Small intestine (tissue), 7 donors: Measurements from ENCODE around the gene ZBTB45. TPM values are rescaled to one million over a fixed set of nuclear protein-coding genes. Genes with fewer than 3 reads are reported as not detected.

Source experiments
- DNase-seq, 2 donors: peaks; one replicate each; pipeline versions ENCODE4 v3.0.0 to v3.0.0-alpha.2; 2013
- FAIRE-seq: peaks from 2 replicates; lab custom pipeline; 2012; peaks lifted over from hg19 to GRCh38; lab: Jason Lieb, UNC
- H3K27ac ChIP-seq, 3 donors: one replicate each; pipeline ENCODE4 v1.5.1; 2013; ENCODE audit warnings: low read length in 2 of 3, mild to moderate bottlenecking in 2 of 3, control low read depth in 1 of 3, inconsistent platforms in 1 of 3, low read depth in 1 of 3, moderate library complexity in 1 of 3
- H3K27me3 ChIP-seq, 3 donors: one replicate each; pipeline ENCODE4 v1.6.1; 2013; ENCODE audit warnings: low read length in 3 of 3, inconsistent platforms in 1 of 3; ENCODE audit not compliant: control insufficient read depth in 3 of 3, insufficient read depth in 3 of 3
- H3K36me3 ChIP-seq, 3 donors: one replicate each; pipeline ENCODE4 v1.6.1; 2013; ENCODE audit warnings: low read length in 3 of 3, inconsistent platforms in 1 of 3, low read depth in 1 of 3, mild to moderate bottlenecking in 1 of 3, moderate library complexity in 1 of 3; ENCODE audit not compliant: control insufficient read depth in 3 of 3, insufficient read depth in 2 of 3
- H3K4me1 ChIP-seq, 3 donors: one replicate each; pipeline ENCODE4 v1.6.1; 2013; ENCODE audit warnings: low read length in 2 of 3, inconsistent platforms in 1 of 3, low read depth in 1 of 3, mild to moderate bottlenecking in 1 of 3, moderate library complexity in 1 of 3; ENCODE audit not compliant: control insufficient read depth in 3 of 3, insufficient read depth in 2 of 3
- H3K4me3 ChIP-seq, 3 donors: one replicate each; pipeline ENCODE4 v1.5.1; 2013; ENCODE audit warnings: low read length in 3 of 3, control low read depth in 1 of 3, inconsistent platforms in 1 of 3, low read depth in 1 of 3, mild to moderate bottlenecking in 1 of 3, moderate library complexity in 1 of 3
- H3K9me3 ChIP-seq, 2 donors: one replicate each; pipeline ENCODE4 v1.6.1; 2013; ENCODE audit warnings: low read depth in 1 of 2, low read length in 1 of 2; ENCODE audit not compliant: control insufficient read depth in 2 of 2, insufficient read depth in 1 of 2
- WGBS, 3 donors: extraction: QIAGEN DNeasy Blood & Tissue Kit; methylation state at CpG; one replicate each; pipeline ENCODE4 v1.1.7; 2013; 5-methylcytosine and 5-hydroxymethylcytosine counted together
- polyA plus RNA-seq, 4 donors: library from polyadenylated mRNA; stranded (reverse) in 3 of 4; unstranded in 1 of 4; fragments of 200-250 nt in 3 of 4; fragments of 120-200 nt in 1 of 4; gene quantifications; one replicate each; pipeline versions ENCODE4 v1.2.1 to v1.2.3, GENCODE V29; 2013
- donor health status: healthy with polysubstance abuse.
- donor health status: control.
- donor health status: control.
- donor health status: Bipolar disorder and iron deficiency.
- donor health status: healthy.

ZBTB45 gene
- polyA plus RNA-seq, 4 donors, result 4.7 to 11.4 (median 6.9) TPM

- DNase-seq (no peak), FAIRE-seq (no peak)
- no peak overlapping the region for H3K27ac ChIP-seq
- peaks cover 0 to 52% (median 0%) of the 10 kb centered on the region in 3 donors for H3K36me3 ChIP-seq
- WGBS, 3 donors, result 89 to 94% (median 92%) methylated on average over 24 to 28 of the region's 28 CpGs
- H3K4me1 ChIP-seq, result peaks cover 4 to 8% (median 5%) of the 10 kb centered on the region in 3 donors
- no peaks in the 10 kb centered on the region for H3K27me3 ChIP-seq
- H3K9me3 ChIP-seq, result no peaks in the 10 kb centered on the region
- H3K4me3 ChIP-seq, result no peak overlapping the region
Measured at GRCh38 chr19:58479736-58480480, 39.7 kb downstream of the ZBTB45 start.

GRCh38 chr19:58479303-58479702 is 40.3 kb downstream of the ZBTB45 start:
- no peak overlapping the region for H3K27ac ChIP-seq
- FAIRE-seq (no peak), DNase-seq (no peak)
- H3K36me3 ChIP-seq, result peaks cover 0 to 52% (median 0%) of the 10 kb centered on the region in 3 donors
- H3K4me1 ChIP-seq, result peaks cover 4 to 8% (median 6%) of the 10 kb centered on the region in 3 donors
- H3K27me3 ChIP-seq, result no peaks in the 10 kb centered on the region
- WGBS, 3 donors, result 85 to 93% (median 90%) methylated on average over 6 to 7 of the region's 7 CpGs
- no peak overlapping the region for H3K4me3 ChIP-seq
- no peaks in the 10 kb centered on the region for H3K9me3 ChIP-seq

GRCh38 chr19:58477871-58478270 is 41.7 kb downstream of the ZBTB45 start:
- FAIRE-seq, result no peak
- 89 to 100% (median 96%) methylated on average over 1 of the region's 1 CpG for WGBS, 3 donors
- H3K4me3 ChIP-seq, result no peak overlapping the region
- no peaks in the 10 kb centered on the region for H3K9me3 ChIP-seq
- no peak overlapping the region for H3K27ac ChIP-seq
- H3K4me1 ChIP-seq, result peaks cover 4 to 8% (median 6%) of the 10 kb centered on the region in 3 donors
- no peak for DNase-seq
- H3K36me3 ChIP-seq, result peaks cover 0 to 59% (median 0%) of the 10 kb centered on the region in 3 donors
- H3K27me3 ChIP-seq, result no peaks in the 10 kb centered on the region

- peaks cover 0 to 61% (median 0%) of the 10 kb centered on the region in 3 donors for H3K36me3 ChIP-seq
- FAIRE-seq, result no peak
- no peak for DNase-seq
- no peaks in the 10 kb centered on the region for H3K9me3 ChIP-seq
- H3K27me3 ChIP-seq, result no peaks in the 10 kb centered on the region
- no peak overlapping the region for H3K4me3 ChIP-seq
- peak overlapping the region in 1 of 3 donors; percentile 94 for H3K27ac ChIP-seq
- peaks cover 4 to 8% (median 6%) of the 10 kb centered on the region in 3 donors for H3K4me1 ChIP-seq
- 87 to 92% (median 91%) methylated on average over 15 of the region's 15 CpGs for WGBS, 3 donors
Measured at GRCh38 chr19:58477130-58477529, 42.5 kb downstream of the ZBTB45 start.

GRCh38 chr19:58476498-58477015 is 43.1 kb downstream of the ZBTB45 start:
- Histone ChIP-seq H3K4me1 (peaks cover 4 to 8% (median 6%) of the 10 kb centered on the region in 3 donors), H3K4me3 (peak overlapping the region; percentile 46 to 93 (median 72)), H3K27me3 (no peaks in the 10 kb centered on the region), H3K9me3 (no peaks in the 10 kb centered on the region), H3K27ac (peak overlapping the region; percentile 61 to 94 (median 93)), H3K36me3 (peaks cover 0 to 65% (median 0%) of the 10 kb centered on the region in 3 donors)
- WGBS, 3 donors, result 3 to 5% (median 5%) methylated on average over 27 of the region's 27 CpGs
- FAIRE-seq, result no peak
- DNase-seq, result peak in 1 of 2 donors; percentile 39

GRCh38 chr19:58475714-58476497 is 43.7 kb downstream of the ZBTB45 start, which contains the start of gene ZNF446:
Gene ZNF446 (plus strand): TSS chr19:58476352. CDS start chr19:58477219, 867 bp downstream.
- FAIRE-seq, result no peak

GRCh38 chr19:58474997-58475713 is 44.5 kb downstream of the ZBTB45 start:
- Histone ChIP-seq H3K4me3 (peak overlapping the region; percentile 26 to 93 (median 72)), H3K4me1 (peaks cover 4 to 8% (median 6%) of the 10 kb centered on the region in 3 donors), H3K9me3 (no peaks in the 10 kb centered on the region), H3K36me3 (peaks cover 0 to 60% (median 0%) of the 10 kb centered on the region in 3 donors), H3K27me3 (no peaks in the 10 kb centered on the region), H3K27ac (peak overlapping the region; percentile 38 to 94 (median 93))
- no peak for FAIRE-seq
- DNase-seq, result no peak
- 22 to 23% (median 23%) methylated on average over 27 of the region's 27 CpGs for WGBS, 3 donors

More at GRCh38 chr19:58475714-58476497, 43.7 kb downstream of the ZBTB45 start, which contains the start of gene ZNF446:
- Histone ChIP-seq H3K27me3 (no peaks in the 10 kb centered on the region), H3K9me3 (no peaks in the 10 kb centered on the region), H3K36me3 (peaks cover 0 to 61% (median 0%) of the 10 kb centered on the region in 3 donors), H3K27ac (peak within 1 kb of the TSS; percentile 61 to 94 (median 93)), H3K4me1 (peaks cover 4 to 8% (median 6%) of the 10 kb centered on the region in 3 donors), H3K4me3 (peak within 1 kb of the TSS; percentile 46 to 93 (median 72))
- 0 to 1% (median 0%) methylated on average over 50 to 64 of the region's 64 CpGs for WGBS, 3 donors
- DNase-seq, result peak; percentile 98 to 99
